Measurements from ENCODE around the gene GNA15.
A peak's percentile ranks its signal among the peaks of the same experiment; 100 is the strongest.

GNA15 gene

DNA sequence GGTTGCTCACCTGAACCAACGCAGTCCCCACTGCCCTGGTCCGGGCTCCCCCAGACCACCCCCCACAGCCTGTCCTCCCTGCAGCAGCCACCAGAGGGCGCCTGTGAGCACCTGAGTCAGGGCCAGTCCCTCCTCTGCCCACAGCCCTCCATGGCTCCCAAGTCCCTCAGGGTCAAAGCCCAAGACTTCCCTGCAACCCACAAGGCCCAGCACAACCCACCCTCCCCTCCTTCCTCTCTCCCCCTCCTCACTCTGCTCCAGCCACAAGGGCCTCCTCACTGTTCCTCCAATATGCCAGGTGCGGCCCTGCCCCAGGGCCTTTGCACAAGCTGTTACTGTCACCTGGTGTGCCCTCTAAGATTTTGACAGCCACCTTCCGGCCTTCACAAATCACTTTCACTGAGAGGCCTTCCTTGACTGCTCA, 10.9 kb downstream of the GNA15 start:
- peak; percentile 49 to 69 (median 64) for DNase-seq
- Histone ChIP-seq H3K27me3 (replicated peaks in 2 of 5; ENCODE audit: control insufficient read depth in 4 of 5, insufficient read depth in 5 of 5, low read length in 4 of 5) (no peaks in the 10 kb centered on the region), H3K36me3 (ENCODE audit: control insufficient read depth in 4 of 4, insufficient read depth in 4 of 4, low read length in 3 of 4) (peaks cover 8 to 53% (median 40%) of the 10 kb centered on the region in 4 experiments), H3K4me3 (ENCODE audit: control insufficient read depth in 1 of 7, extremely low read depth in 1 of 7, insufficient read depth in 4 of 7, low read depth in 2 of 7, low read length in 6 of 7) (no peak overlapping the region), H3K4me1 (ENCODE audit: control extremely low read depth in 1 of 4, control insufficient read depth in 4 of 4, insufficient read depth in 4 of 4, low read length in 3 of 4) (peaks cover 3 to 59% (median 55%) of the 10 kb centered on the region in 4 experiments), H3K9me3 (ENCODE audit: control extremely low read depth in 1 of 5, control insufficient read depth in 4 of 5, insufficient read depth in 2 of 5, low read depth in 1 of 5, low read length in 4 of 5) (no peaks in the 10 kb centered on the region), H3K27ac (ENCODE audit: insufficient read depth in 1 of 2, low read depth in 1 of 2, low read length in 2 of 2, poor library complexity in 1 of 2, severe bottlenecking in 2 of 2) (peak overlapping the region in 1 of 2 experiments; percentile 49)
- POLR2A ChIA-PET = no interaction called here
- 90% methylated on average over 4 of the region's 5 CpGs for WGBS (ENCODE audit: insufficient coverage)
- CTCF ChIA-PET = interaction anchor here (0.6 to 2.9 kb wide), 13 partner anchors 9 to 69 kb away, joined by 3 to 29 read pairs (median 6); partner anchors contain the start of gene GNA15

DNA sequence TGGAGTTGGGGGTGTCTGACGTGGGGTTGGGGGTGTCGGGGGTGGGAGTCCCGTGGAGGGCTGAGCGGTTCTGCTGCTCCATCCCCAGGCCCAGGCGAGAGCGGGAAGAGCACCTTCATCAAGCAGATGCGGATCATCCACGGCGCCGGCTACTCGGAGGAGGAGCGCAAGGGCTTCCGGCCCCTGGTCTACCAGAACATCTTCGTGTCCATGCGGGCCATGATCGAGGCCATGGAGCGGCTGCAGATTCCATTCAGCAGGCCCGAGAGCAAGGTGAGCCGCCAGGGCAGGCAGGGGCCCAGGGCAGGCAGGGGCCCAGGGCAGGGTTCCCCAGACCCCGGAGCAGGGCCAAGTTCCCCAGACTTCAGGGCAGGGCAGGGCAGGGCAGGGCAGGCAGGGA, 12.7 kb downstream of the GNA15 start:
- Histone ChIP-seq H3K27ac (ENCODE audit: insufficient read depth in 1 of 2, low read depth in 1 of 2, low read length in 2 of 2, poor library complexity in 1 of 2, severe bottlenecking in 2 of 2) (peak overlapping the region in 1 of 2 experiments; percentile 5), H3K9me3 (ENCODE audit: control extremely low read depth in 1 of 5, control insufficient read depth in 4 of 5, insufficient read depth in 2 of 5, low read depth in 1 of 5, low read length in 4 of 5) (no peaks in the 10 kb centered on the region), H3K4me1 (ENCODE audit: control extremely low read depth in 1 of 4, control insufficient read depth in 4 of 4, insufficient read depth in 4 of 4, low read length in 3 of 4) (peaks cover 0 to 50% (median 43%) of the 10 kb centered on the region in 4 experiments), H3K36me3 (ENCODE audit: control insufficient read depth in 4 of 4, insufficient read depth in 4 of 4, low read length in 3 of 4) (peaks cover 11 to 63% (median 54%) of the 10 kb centered on the region in 4 experiments), H3K27me3 (replicated peaks in 2 of 5; ENCODE audit: control insufficient read depth in 4 of 5, insufficient read depth in 5 of 5, low read length in 4 of 5) (no peaks in the 10 kb centered on the region), H3K4me3 (ENCODE audit: control insufficient read depth in 1 of 7, extremely low read depth in 1 of 7, insufficient read depth in 4 of 7, low read depth in 2 of 7, low read length in 6 of 7) (no peak overlapping the region)
- CTCF ChIA-PET = interaction anchor here (2.9 kb wide), 1 partner anchor 13 kb away, joined by 29 read pairs; the partner anchor contains the start of gene GNA15
- no peak for DNase-seq
- 98% methylated on average over 20 of the region's 20 CpGs for WGBS (ENCODE audit: insufficient coverage)
- POLR2A ChIA-PET = no interaction called here

DNA sequence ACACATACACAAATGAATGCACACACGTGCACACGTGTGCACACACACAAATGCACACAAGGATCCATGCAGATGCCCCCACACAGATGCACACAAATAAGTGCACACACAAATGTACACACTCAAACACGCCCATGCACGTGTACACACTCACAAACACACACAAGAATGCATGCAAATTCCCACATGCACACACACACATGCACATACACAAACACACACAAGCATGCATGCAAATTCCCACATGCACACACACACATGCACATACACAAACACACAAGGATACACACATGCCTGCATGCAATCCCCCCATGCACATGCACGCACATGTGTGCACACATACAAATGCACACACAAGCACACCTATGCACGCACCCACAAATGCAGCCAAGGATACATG, 13.3 kb downstream of the GNA15 start:
- DNase-seq = peak in 1 of 3 donors; percentile 62
- ChIA-PET POLR2A (no interaction called here), CTCF (interaction anchor here (1.0 to 1.3 kb wide), 2 partner anchors 10 to 13 kb away, joined by 3 to 4 read pairs; no protein-coding TSS in a partner anchor)
- Histone ChIP-seq H3K36me3 (ENCODE audit: control insufficient read depth in 4 of 4, insufficient read depth in 4 of 4, low read length in 3 of 4) (peaks cover 11 to 68% (median 58%) of the 10 kb centered on the region in 4 experiments), H3K4me3 (ENCODE audit: control insufficient read depth in 1 of 7, extremely low read depth in 1 of 7, insufficient read depth in 4 of 7, low read depth in 2 of 7, low read length in 6 of 7) (no peak overlapping the region), H3K27ac (ENCODE audit: insufficient read depth in 1 of 2, low read depth in 1 of 2, low read length in 2 of 2, poor library complexity in 1 of 2, severe bottlenecking in 2 of 2) (no peak overlapping the region), H3K27me3 (replicated peaks in 2 of 5; ENCODE audit: control insufficient read depth in 4 of 5, insufficient read depth in 5 of 5, low read length in 4 of 5) (no peaks in the 10 kb centered on the region), H3K4me1 (ENCODE audit: control extremely low read depth in 1 of 4, control insufficient read depth in 4 of 4, insufficient read depth in 4 of 4, low read length in 3 of 4) (peaks cover 0 to 53% (median 43%) of the 10 kb centered on the region in 4 experiments), H3K9me3 (ENCODE audit: control extremely low read depth in 1 of 5, control insufficient read depth in 4 of 5, insufficient read depth in 2 of 5, low read depth in 1 of 5, low read length in 4 of 5) (no peaks in the 10 kb centered on the region)
- 88% methylated on average over 6 of the region's 6 CpGs for WGBS (ENCODE audit: insufficient coverage)

DNA sequence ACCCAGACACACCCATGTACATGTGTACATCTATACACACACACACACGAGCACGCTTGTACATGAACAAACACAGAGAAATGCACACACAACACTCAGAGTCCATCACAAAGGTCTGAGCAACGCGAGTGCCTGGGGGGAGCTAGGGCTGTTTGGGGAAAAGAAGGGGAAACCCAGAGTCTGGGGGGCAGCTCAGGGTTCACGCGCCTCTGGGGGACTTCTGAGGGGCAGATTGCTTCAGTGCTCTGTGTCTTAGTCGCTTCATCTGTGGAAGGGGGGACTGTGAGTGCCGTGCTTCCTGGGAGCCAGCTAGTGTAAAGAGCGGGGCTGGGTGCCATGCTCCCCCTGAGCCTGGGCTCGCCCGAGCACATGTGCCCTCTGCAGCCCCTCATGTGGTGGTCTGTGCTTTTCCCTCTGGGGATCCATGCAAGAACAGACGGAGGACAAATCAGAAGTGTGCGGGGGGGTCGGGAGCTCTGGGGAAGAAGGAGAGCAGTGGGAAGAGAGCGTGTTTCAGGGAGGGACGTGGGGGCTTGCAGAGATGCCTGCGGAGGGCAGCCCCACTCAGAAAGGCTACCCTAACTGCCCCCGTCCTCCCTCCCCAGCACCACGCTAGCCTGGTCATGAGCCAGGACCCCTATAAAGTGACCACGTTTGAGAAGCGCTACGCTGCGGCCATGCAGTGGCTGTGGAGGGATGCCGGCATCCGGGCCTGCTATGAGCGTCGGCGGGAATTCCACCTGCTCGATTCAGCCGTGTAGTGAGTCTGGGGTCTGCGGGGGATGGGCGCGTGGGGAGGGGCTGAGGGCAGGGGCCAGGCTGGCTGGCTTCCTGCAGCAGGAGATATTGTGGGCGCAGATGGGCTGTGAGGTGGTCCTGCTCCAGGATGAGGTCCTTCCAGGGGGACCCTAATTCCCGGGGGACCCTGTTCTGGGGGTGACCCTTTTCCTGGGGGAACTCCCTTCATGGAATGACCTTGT, 14.0 kb downstream of the GNA15 start:
- H3K36me3 ChIP-seq (ENCODE audit: control insufficient read depth in 4 of 4, insufficient read depth in 4 of 4, low read length in 3 of 4) = peaks cover 11 to 68% (median 59%) of the 10 kb centered on the region in 4 experiments
- DNase-seq = no peak
- H3K4me3 ChIP-seq (ENCODE audit: control insufficient read depth in 1 of 7, extremely low read depth in 1 of 7, insufficient read depth in 4 of 7, low read depth in 2 of 7, low read length in 6 of 7) = no peak overlapping the region
- no peaks in the 10 kb centered on the region for H3K27me3 ChIP-seq (replicated peaks in 2 of 5; ENCODE audit: control insufficient read depth in 4 of 5, insufficient read depth in 5 of 5, low read length in 4 of 5)
- CTCF ChIA-PET = interaction anchor here (0.8 to 1.3 kb wide), 3 partner anchors 10 to 23 kb away, joined by 3 to 4 read pairs (median 3); no protein-coding TSS in a partner anchor
- no peaks in the 10 kb centered on the region for H3K9me3 ChIP-seq (ENCODE audit: control extremely low read depth in 1 of 5, control insufficient read depth in 4 of 5, insufficient read depth in 2 of 5, low read depth in 1 of 5, low read length in 4 of 5)
- H3K4me1 ChIP-seq (ENCODE audit: control extremely low read depth in 1 of 4, control insufficient read depth in 4 of 4, insufficient read depth in 4 of 4, low read length in 3 of 4) = peaks cover 0 to 59% (median 46%) of the 10 kb centered on the region in 4 experiments
- WGBS (ENCODE audit: insufficient coverage) = 93% methylated on average over 27 of the region's 35 CpGs
- POLR2A ChIA-PET = interaction anchor here (0.6 kb wide), 1 partner anchor 15 kb away, joined by 4 read pairs; no protein-coding TSS in a partner anchor
- peak overlapping the region; percentile 77 to 82 for H3K27ac ChIP-seq (ENCODE audit: insufficient read depth in 1 of 2, low read depth in 1 of 2, low read length in 2 of 2, poor library complexity in 1 of 2, severe bottlenecking in 2 of 2)

DNA sequence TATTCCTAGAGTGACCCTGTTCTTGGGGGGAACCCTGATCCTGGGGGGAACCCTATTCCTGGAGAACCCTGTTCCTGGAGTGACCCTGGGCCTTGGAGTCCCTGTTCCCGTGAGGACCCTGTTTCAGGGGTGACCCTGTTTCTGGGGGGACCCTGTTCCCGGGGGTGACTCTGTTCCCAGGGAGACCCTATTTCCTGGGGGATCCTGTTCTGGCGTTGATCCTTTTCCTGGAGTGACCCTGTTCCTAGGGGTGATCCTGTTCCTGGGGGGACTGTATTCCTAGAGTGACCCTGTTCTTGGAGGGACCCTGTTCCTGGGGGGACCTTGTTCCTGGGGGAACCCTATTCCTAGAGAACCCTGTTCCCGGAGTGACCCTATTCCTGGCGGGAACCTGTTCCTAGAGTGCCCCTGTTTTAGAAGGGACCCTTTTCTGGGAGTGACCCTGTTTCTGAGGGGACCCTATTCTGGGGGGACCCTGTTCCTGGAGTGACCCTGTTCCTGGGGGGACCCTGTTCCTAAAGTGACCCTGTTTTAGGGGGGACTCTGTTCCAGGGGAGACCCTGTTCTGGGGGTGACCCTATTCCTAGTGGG, 15.0 kb downstream of the GNA15 start:
- Histone ChIP-seq H3K9me3 (ENCODE audit: control extremely low read depth in 1 of 5, control insufficient read depth in 4 of 5, insufficient read depth in 2 of 5, low read depth in 1 of 5, low read length in 4 of 5) (no peaks in the 10 kb centered on the region), H3K27ac (ENCODE audit: insufficient read depth in 1 of 2, low read depth in 1 of 2, low read length in 2 of 2, poor library complexity in 1 of 2, severe bottlenecking in 2 of 2) (peak overlapping the region; percentile 77 to 82), H3K4me3 (ENCODE audit: control insufficient read depth in 1 of 7, extremely low read depth in 1 of 7, insufficient read depth in 4 of 7, low read depth in 2 of 7, low read length in 6 of 7) (no peak overlapping the region), H3K4me1 (ENCODE audit: control extremely low read depth in 1 of 4, control insufficient read depth in 4 of 4, insufficient read depth in 4 of 4, low read length in 3 of 4) (peaks cover 0 to 63% (median 52%) of the 10 kb centered on the region in 4 experiments), H3K36me3 (ENCODE audit: control insufficient read depth in 4 of 4, insufficient read depth in 4 of 4, low read length in 3 of 4) (peaks cover 11 to 78% (median 64%) of the 10 kb centered on the region in 4 experiments), H3K27me3 (replicated peaks in 2 of 5; ENCODE audit: control insufficient read depth in 4 of 5, insufficient read depth in 5 of 5, low read length in 4 of 5) (no peaks in the 10 kb centered on the region)
- ChIA-PET CTCF (interaction anchor here (0.9 to 2.6 kb wide), 5 partner anchors 9 to 188 kb away, joined by 3 to 19 read pairs (median 4); no protein-coding TSS in a partner anchor), POLR2A (interaction anchor here (1.1 kb wide), 1 partner anchor 17 kb away, joined by 3 read pairs; no protein-coding TSS in a partner anchor)
- no peak for DNase-seq
- 93% methylated on average over 4 of the region's 5 CpGs for WGBS (ENCODE audit: insufficient coverage)

DNA sequence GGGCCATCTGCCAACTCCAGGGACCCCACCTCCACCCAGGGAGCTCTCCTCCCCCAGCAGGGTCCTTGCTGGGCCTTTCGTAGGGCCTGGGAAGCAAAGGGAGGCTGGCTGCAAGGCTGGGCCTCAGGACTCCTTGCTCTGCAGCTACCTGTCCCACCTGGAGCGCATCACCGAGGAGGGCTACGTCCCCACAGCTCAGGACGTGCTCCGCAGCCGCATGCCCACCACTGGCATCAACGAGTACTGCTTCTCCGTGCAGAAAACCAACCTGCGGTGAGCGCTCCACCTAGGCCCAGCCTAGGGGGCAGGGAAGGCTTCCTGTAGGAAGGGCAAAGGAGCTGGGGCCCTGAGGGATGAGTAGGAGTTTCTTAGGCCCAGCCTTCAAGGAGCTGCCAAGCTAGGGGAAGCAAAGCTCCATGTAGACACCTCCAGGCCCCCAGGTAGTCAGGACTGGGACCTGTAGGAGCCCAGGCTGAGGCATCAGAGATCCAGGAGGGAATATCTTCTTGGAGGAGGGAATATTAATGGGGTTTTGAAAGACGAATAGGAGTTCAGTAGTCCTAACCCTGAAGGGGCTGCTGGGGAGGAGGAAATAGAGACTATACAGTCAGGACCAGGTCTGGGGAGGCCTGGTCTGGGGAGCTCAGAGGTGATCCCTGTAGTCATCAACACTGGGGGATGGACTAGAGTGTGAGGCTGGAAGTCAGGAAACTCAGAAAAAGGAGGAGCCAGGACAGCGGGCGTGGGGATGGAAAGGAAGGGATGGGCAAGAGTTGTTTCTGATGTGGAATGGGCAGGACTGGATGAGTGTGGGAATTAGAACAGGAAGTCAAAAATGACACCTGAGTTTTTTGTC, 16.0 kb downstream of the GNA15 start:
- Histone ChIP-seq H3K27ac (ENCODE audit: insufficient read depth in 1 of 2, low read depth in 1 of 2, low read length in 2 of 2, poor library complexity in 1 of 2, severe bottlenecking in 2 of 2) (peak overlapping the region; percentile 77 to 82), H3K27me3 (replicated peaks in 2 of 5; ENCODE audit: control insufficient read depth in 4 of 5, insufficient read depth in 5 of 5, low read length in 4 of 5) (no peaks in the 10 kb centered on the region), H3K4me3 (ENCODE audit: control insufficient read depth in 1 of 7, extremely low read depth in 1 of 7, insufficient read depth in 4 of 7, low read depth in 2 of 7, low read length in 6 of 7) (no peak overlapping the region), H3K9me3 (ENCODE audit: control extremely low read depth in 1 of 5, control insufficient read depth in 4 of 5, insufficient read depth in 2 of 5, low read depth in 1 of 5, low read length in 4 of 5) (no peaks in the 10 kb centered on the region), H3K4me1 (ENCODE audit: control extremely low read depth in 1 of 4, control insufficient read depth in 4 of 4, insufficient read depth in 4 of 4, low read length in 3 of 4) (peaks cover 0 to 61% (median 50%) of the 10 kb centered on the region in 4 experiments), H3K36me3 (ENCODE audit: control insufficient read depth in 4 of 4, insufficient read depth in 4 of 4, low read length in 3 of 4) (peaks cover 11 to 81% (median 66%) of the 10 kb centered on the region in 4 experiments)
- WGBS (ENCODE audit: insufficient coverage) = 86% methylated on average over 13 of the region's 14 CpGs
- POLR2A ChIA-PET = interaction anchor here (0.6 to 1.4 kb wide), 4 partner anchors 10 to 27 kb away, joined by 3 to 6 read pairs (median 3); partner anchors contain the start of gene S1PR4
- CTCF ChIA-PET = interaction anchor here (0.8 to 2.6 kb wide), 6 partner anchors 10 to 189 kb away, joined by 3 to 19 read pairs (median 4); no protein-coding TSS in a partner anchor
- DNase-seq = no peak
